ENCODE measurements around the gene PTPRJ.

The PTPRJ gene

DNA sequence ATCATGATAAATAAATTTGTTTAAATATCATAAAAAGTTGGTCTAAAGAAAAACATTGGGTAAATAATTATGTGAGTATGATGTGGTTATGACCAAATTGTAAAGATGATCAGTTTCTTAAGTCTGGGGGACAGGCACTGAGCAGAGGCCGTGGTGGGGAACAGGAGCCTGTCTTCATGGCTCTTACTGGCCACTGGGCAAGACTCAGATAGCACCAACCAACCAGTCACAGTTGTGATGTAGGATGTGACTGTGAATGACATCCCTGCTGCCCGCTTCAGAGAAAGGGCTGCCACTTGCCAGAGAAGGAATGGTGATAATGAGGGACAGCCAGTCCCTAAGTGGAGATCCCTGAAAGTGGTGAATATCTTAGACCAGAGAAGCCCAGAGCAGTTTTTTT, 7.0 kb downstream of the PTPRJ start:
- no peak overlapping the region for H3K9ac ChIP-seq (ENCODE audit: low read length)
- H3K27me3 ChIP-seq (ENCODE audit: control insufficient read depth, insufficient read depth, low read length) = no peaks in the 10 kb centered on the region
- H3K9me3 ChIP-seq (ENCODE audit: control insufficient read depth, insufficient read depth, low read depth, low read length) = no peaks in the 10 kb centered on the region
- no peaks in the 10 kb centered on the region for H3K36me3 ChIP-seq (ENCODE audit: control insufficient read depth, insufficient read depth, low read length)
- peaks cover 28% of the 10 kb centered on the region for H3K4me1 ChIP-seq (ENCODE audit: control insufficient read depth, insufficient read depth, low read length)
- no peak overlapping the region for H3K4me3 ChIP-seq (ENCODE audit: low read depth, low read length)
- no peak overlapping the region for H3K27ac ChIP-seq (ENCODE audit: low read depth, low read length)

GRCh38 chr11:47987781-47988180, 7.4 kb downstream of the PTPRJ start:
- H3K9me3 ChIP-seq (ENCODE audit: control insufficient read depth, insufficient read depth, low read depth, low read length) = no peaks in the 10 kb centered on the region
- no peaks in the 10 kb centered on the region for H3K36me3 ChIP-seq (ENCODE audit: control insufficient read depth, insufficient read depth, low read length)
- no peak overlapping the region for H3K27ac ChIP-seq (ENCODE audit: low read depth, low read length)
- peaks cover 28% of the 10 kb centered on the region for H3K4me1 ChIP-seq (ENCODE audit: control insufficient read depth, insufficient read depth, low read length)
- H3K9ac ChIP-seq (ENCODE audit: low read length) = no peak overlapping the region
- H3K27me3 ChIP-seq (ENCODE audit: control insufficient read depth, insufficient read depth, low read length) = no peaks in the 10 kb centered on the region
- H3K4me3 ChIP-seq (ENCODE audit: low read depth, low read length) = no peak overlapping the region

- H3K27ac ChIP-seq (ENCODE audit: low read depth, low read length) = no peak overlapping the region
- H3K4me1 ChIP-seq (ENCODE audit: control insufficient read depth, insufficient read depth, low read length) = peaks cover 24% of the 10 kb centered on the region
- H3K36me3 ChIP-seq (ENCODE audit: control insufficient read depth, insufficient read depth, low read length) = no peaks in the 10 kb centered on the region
- H3K4me3 ChIP-seq (ENCODE audit: low read depth, low read length) = no peak overlapping the region
- H3K9me3 ChIP-seq (ENCODE audit: control insufficient read depth, insufficient read depth, low read depth, low read length) = no peaks in the 10 kb centered on the region
- H3K27me3 ChIP-seq (ENCODE audit: control insufficient read depth, insufficient read depth, low read length) = no peaks in the 10 kb centered on the region
- H3K9ac ChIP-seq (ENCODE audit: low read length) = no peak overlapping the region
Observed at GRCh38 chr11:47989779-47990178, 9.4 kb downstream of the PTPRJ start.

DNA sequence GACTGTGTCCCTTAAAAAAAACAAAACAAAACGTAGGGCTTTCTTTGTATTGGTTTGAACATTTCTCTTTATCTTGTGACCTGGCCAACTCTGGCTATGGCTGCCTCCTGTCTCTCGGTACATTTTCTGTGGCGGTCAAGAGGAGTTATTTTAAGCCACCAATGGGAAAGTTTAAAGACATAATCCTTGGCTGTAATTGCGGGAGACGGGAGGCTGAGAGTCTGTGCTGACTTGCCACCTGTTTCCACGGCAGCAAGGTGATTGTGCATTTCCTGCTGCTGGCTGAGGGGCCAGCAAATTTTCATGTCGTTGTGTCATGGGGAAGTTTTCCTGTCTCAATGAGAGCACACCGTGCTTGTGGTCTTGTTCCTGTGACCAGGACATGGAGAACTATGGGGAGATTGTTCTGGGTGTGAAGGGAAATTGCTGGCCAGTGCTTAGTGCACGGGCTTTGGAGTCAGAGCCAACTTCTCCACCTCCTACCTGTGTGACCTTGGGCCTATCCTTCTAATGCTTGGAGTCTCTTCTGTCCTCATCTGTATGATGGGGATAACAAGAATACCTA, 11.0 kb downstream of the PTPRJ start:
- Histone ChIP-seq H3K4me3 (ENCODE audit: low read depth, low read length) (no peak overlapping the region), H3K27ac (ENCODE audit: low read depth, low read length) (0 out of 2 replicates have a peak overlapping the region, but pooled peaks have one; percentile 31), H3K4me1 (ENCODE audit: control insufficient read depth, insufficient read depth, low read length) (peaks cover 21% of the 10 kb centered on the region), H3K9me3 (ENCODE audit: control insufficient read depth, insufficient read depth, low read depth, low read length) (no peaks in the 10 kb centered on the region), H3K9ac (ENCODE audit: low read length) (peak overlapping the region; percentile 51), H3K36me3 (ENCODE audit: control insufficient read depth, insufficient read depth, low read length) (no peaks in the 10 kb centered on the region), H3K27me3 (ENCODE audit: control insufficient read depth, insufficient read depth, low read length) (no peaks in the 10 kb centered on the region)

- no peaks in the 10 kb centered on the region for H3K27me3 ChIP-seq (ENCODE audit: control insufficient read depth, insufficient read depth, low read length)
- no peak overlapping the region for H3K27ac ChIP-seq (ENCODE audit: low read depth, low read length)
- no peak overlapping the region for H3K4me3 ChIP-seq (ENCODE audit: low read depth, low read length)
- peaks cover 25% of the 10 kb centered on the region for H3K4me1 ChIP-seq (ENCODE audit: control insufficient read depth, insufficient read depth, low read length)
- H3K36me3 ChIP-seq (ENCODE audit: control insufficient read depth, insufficient read depth, low read length) = no peaks in the 10 kb centered on the region
- no peaks in the 10 kb centered on the region for H3K9me3 ChIP-seq (ENCODE audit: control insufficient read depth, insufficient read depth, low read depth, low read length)
- H3K9ac ChIP-seq (ENCODE audit: low read length) = no peak overlapping the region
Observed at GRCh38 chr11:47991894-47992293, 11.5 kb downstream of the PTPRJ start.

DNA sequence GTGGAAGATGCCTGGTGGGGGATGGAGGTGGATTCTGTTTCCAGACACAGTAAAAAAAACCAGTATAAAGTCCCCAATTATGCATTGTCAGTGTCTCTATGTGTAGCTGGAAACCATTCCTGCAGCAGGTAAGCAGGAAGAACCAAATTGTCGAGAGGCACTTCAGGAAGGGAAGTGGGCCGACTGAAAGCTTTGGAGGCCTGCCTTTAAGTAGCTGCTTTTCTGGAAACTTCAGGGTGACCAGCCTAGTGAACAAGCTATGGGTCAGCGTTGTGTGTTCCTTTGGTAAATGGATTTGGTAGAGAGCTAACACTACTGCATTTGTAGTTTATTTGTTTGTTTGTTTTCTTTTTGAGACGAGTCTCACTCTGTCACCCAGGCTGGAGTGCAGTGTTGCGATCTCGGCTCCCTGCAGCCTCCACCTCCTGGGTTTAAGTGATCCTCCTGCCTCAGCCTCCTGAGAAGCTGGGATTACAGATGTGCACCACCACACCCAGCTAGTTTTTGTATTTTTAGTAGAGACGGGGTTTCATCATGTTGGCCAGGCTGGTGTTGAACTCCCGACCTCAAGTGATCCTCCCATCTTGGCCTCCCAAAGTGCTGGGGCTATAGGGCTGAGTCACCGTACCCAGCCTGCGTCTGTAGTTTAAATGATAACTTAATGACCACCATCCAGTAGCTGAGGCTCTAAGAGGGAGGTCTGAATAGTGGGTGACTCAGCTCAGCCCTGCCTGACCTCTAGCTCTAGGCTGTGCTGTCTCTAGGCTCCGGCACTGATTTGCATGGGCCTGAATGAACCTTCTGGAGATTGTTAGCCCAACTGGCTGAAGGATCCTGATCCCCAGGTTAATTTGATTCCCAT, 12.8 kb downstream of the PTPRJ start:
- no peaks in the 10 kb centered on the region for H3K27me3 ChIP-seq (ENCODE audit: control insufficient read depth, insufficient read depth, low read length)
- no peaks in the 10 kb centered on the region for H3K36me3 ChIP-seq (ENCODE audit: control insufficient read depth, insufficient read depth, low read length)
- H3K9ac ChIP-seq (ENCODE audit: low read length) = no peak overlapping the region
- H3K4me1 ChIP-seq (ENCODE audit: control insufficient read depth, insufficient read depth, low read length) = peaks cover 30% of the 10 kb centered on the region
- H3K4me3 ChIP-seq (ENCODE audit: low read depth, low read length) = no peak overlapping the region
- H3K27ac ChIP-seq (ENCODE audit: low read depth, low read length) = no peak overlapping the region
- no peaks in the 10 kb centered on the region for H3K9me3 ChIP-seq (ENCODE audit: control insufficient read depth, insufficient read depth, low read depth, low read length)

DNA sequence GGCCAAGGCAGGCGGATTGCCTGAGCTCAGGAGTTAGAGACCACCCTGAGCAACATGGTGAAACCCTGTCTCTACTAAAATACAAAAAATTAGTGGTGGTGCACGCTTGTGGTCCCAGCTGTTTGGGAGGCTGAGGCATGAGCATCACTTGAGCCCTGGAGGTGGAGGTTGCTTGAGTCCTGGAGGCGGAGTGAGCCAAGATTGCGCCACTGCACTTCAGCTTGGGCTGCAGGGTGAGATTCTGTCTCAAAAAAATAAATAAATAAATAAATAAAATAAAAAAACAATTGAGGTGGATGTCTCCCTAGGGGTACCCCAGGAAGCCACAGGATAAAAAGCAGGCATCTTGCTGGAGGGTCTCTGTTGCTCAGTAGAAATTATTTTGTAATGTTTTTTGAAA, 14.1 kb downstream of the PTPRJ start:
- H3K9me3 ChIP-seq (ENCODE audit: control insufficient read depth, insufficient read depth, low read depth, low read length) = no peaks in the 10 kb centered on the region
- no peak overlapping the region for H3K9ac ChIP-seq (ENCODE audit: low read length)
- peaks cover 30% of the 10 kb centered on the region for H3K4me1 ChIP-seq (ENCODE audit: control insufficient read depth, insufficient read depth, low read length)
- H3K27ac ChIP-seq (ENCODE audit: low read depth, low read length) = no peak overlapping the region
- no peak overlapping the region for H3K4me3 ChIP-seq (ENCODE audit: low read depth, low read length)
- H3K27me3 ChIP-seq (ENCODE audit: control insufficient read depth, insufficient read depth, low read length) = no peaks in the 10 kb centered on the region
- no peaks in the 10 kb centered on the region for H3K36me3 ChIP-seq (ENCODE audit: control insufficient read depth, insufficient read depth, low read length)

DNA sequence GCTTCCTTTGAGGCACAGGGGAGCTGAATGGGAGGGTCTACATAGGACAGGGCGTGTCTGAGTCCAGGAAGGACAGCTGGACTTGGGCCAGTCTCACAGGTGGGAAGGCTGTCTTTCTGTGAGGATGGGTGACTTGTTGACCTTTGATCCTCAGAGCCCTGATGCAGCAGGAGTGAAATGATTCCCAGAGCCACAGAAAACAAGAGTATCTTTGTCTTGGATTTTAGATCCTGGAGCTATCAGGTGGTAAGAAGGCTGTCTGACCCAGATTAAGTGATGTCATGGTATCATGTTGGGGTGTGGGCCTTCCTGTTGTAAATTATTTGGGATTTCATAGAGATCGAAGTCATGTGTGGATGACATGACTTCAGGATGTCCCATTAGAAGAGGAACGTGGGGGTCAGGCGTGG, 15.0 kb downstream of the PTPRJ start:
- Histone ChIP-seq H3K4me1 (ENCODE audit: control insufficient read depth, insufficient read depth, low read length) (peaks cover 27% of the 10 kb centered on the region), H3K36me3 (ENCODE audit: control insufficient read depth, insufficient read depth, low read length) (no peaks in the 10 kb centered on the region), H3K9ac (ENCODE audit: low read length) (no peak overlapping the region)

GRCh38 chr11:47997063-47998053, 17.0 kb downstream of the PTPRJ start:
- Histone ChIP-seq H3K27me3 (ENCODE audit: control insufficient read depth, insufficient read depth, low read length) (no peaks in the 10 kb centered on the region), H3K4me3 (ENCODE audit: low read depth, low read length) (no peak overlapping the region), H3K4me1 (ENCODE audit: control insufficient read depth, insufficient read depth, low read length) (peaks cover 21% of the 10 kb centered on the region), H3K27ac (ENCODE audit: low read depth, low read length) (no peak overlapping the region), H3K36me3 (ENCODE audit: control insufficient read depth, insufficient read depth, low read length) (no peaks in the 10 kb centered on the region), H3K9me3 (ENCODE audit: control insufficient read depth, insufficient read depth, low read depth, low read length) (no peaks in the 10 kb centered on the region), H3K9ac (ENCODE audit: low read length) (no peak overlapping the region)

More for the DNA sequence above, 15.0 kb downstream of the PTPRJ start:
- H3K4me3 ChIP-seq (ENCODE audit: low read depth, low read length) = no peak overlapping the region
- no peaks in the 10 kb centered on the region for H3K27me3 ChIP-seq (ENCODE audit: control insufficient read depth, insufficient read depth, low read length)
- H3K9me3 ChIP-seq (ENCODE audit: control insufficient read depth, insufficient read depth, low read depth, low read length) = no peaks in the 10 kb centered on the region
- H3K27ac ChIP-seq (ENCODE audit: low read depth, low read length) = no peak overlapping the region

GRCh38 chr11:47998345-47998732, 18.0 kb downstream of the PTPRJ start:
- no peaks in the 10 kb centered on the region for H3K9me3 ChIP-seq (ENCODE audit: control insufficient read depth, insufficient read depth, low read depth, low read length)
- H3K27me3 ChIP-seq (ENCODE audit: control insufficient read depth, insufficient read depth, low read length) = no peaks in the 10 kb centered on the region
- H3K9ac ChIP-seq (ENCODE audit: low read length) = no peak overlapping the region
- H3K4me1 ChIP-seq (ENCODE audit: control insufficient read depth, insufficient read depth, low read length) = peaks cover 26% of the 10 kb centered on the region
- H3K4me3 ChIP-seq (ENCODE audit: low read depth, low read length) = no peak overlapping the region
- no peak overlapping the region for H3K27ac ChIP-seq (ENCODE audit: low read depth, low read length)
- no peaks in the 10 kb centered on the region for H3K36me3 ChIP-seq (ENCODE audit: control insufficient read depth, insufficient read depth, low read length)

Data from HUES6 (cell line).